ENCODE data around the gene RUBCN. TPM values are rescaled to one million over a fixed set of nuclear protein-coding genes. Genes with fewer than 3 reads are reported as not detected.

RUBCN gene
- total and polyA plus RNA-seq, 10 of the 15 experiments (the other 5 are each of a cell fraction or from before 2014, with no cell fraction given): 15.5 to 79.9 (median 40.4) TPM

- ChIA-PET CTCF (interaction anchor here (1.4 to 3.8 kb wide), 2 partner anchors 11 kb away, joined by 4 to 19 read pairs; no protein-coding TSS in a partner anchor), RAD21 (ENCODE audit: unreplicated experiment) (interaction anchor here (5.0 kb wide), 1 partner anchor 9 kb away, joined by 59 read pairs; no protein-coding TSS in a partner anchor), POLR2A (interaction anchor here (1.8 to 2.8 kb wide), 2 partner anchors 9 to 60 kb away, joined by 8 to 42 read pairs; no protein-coding TSS in a partner anchor), SMC1A (ENCODE audit: uncharacterized antibody, unreplicated experiment) (interaction anchor here (4.6 to 10.0 kb wide), 2 partner anchors 10 to 12 kb away, joined by 56 to 163 read pairs; no protein-coding TSS in a partner anchor)
- in situ Hi-C loops (cut with MboI): no loop called here
- DNase-seq (ENCODE audit: low read depth, low spot score) (no peak), FAIRE-seq (no peak), ATAC-seq (no peak)
- no peak overlapping the region for H3K9ac ChIP-seq (ENCODE audit: control insufficient read depth, insufficient read depth, low read length)
- H3K9me3 ChIP-seq (replicated peaks; ENCODE audit: control insufficient read depth, insufficient read depth, low read length): peaks cover 13% of the 10 kb centered on the region
- peaks cover 81% of the 10 kb centered on the region for H3K79me2 ChIP-seq (ENCODE audit: control insufficient read depth, insufficient read depth, low read length)
- no peak overlapping the region for H3K27ac ChIP-seq (ENCODE audit: control insufficient read depth, insufficient read depth)
- intact Hi-C loops (cut with micrococcal nuclease; ENCODE audit: unreplicated experiment): no loop called here
- no peak overlapping the region for H2AFZ ChIP-seq (ENCODE audit: control insufficient read depth, low read depth, low read length)
- H3K4me1 ChIP-seq (ENCODE audit: control insufficient read depth, insufficient read depth, low read length): peaks cover 23% of the 10 kb centered on the region
- H3K4me3 ChIP-seq: no peak overlapping the region
- H3K27me3 ChIP-seq (replicated peaks in 1 of 2; ENCODE audit: control insufficient read depth in 2 of 2, insufficient read depth in 2 of 2, low read length in 1 of 2): no peaks in the 10 kb centered on the region
- BruUV-seq (replicated peaks): no TSS peak
- WGBS (ENCODE audit: insufficient coverage, insufficient replicate concordance, low lambda C conversion rate, missing lambda C conversion rate): 100% methylated on average over 2 of the region's 2 CpGs
- H3K4me2 ChIP-seq (ENCODE audit: control insufficient read depth, insufficient read depth): no peak overlapping the region
- TF ChIP-seq ZNF24 (IDR thresholded peaks at IDR 0.05) (peak; percentile 19; the same call in 1 of the 2 replicates), HSF1 (IDR thresholded peaks at IDR 0.05; ENCODE audit: low read depth, low read length) (no peak), ZZZ3 (IDR thresholded peaks at IDR 0.05; ENCODE audit: control insufficient read depth, insufficient read length, low read depth) (no peak), DPF2 (IDR thresholded peaks at IDR 0.05) (no peak), ZNF217 (IDR thresholded peaks at IDR 0.05) (peak; percentile 76), ZNF384 (IDR thresholded peaks at IDR 0.05; ENCODE audit: borderline replicate concordance, low read depth, low read length) (no peak)
- no peaks in the 10 kb centered on the region for H4K20me1 ChIP-seq (ENCODE audit: control insufficient read depth, insufficient read depth)
- peaks cover 2 to 10% of the 10 kb centered on the region in 2 experiments; a peak in 3 of 4 replicates for H3K36me3 ChIP-seq (ENCODE audit: control insufficient read depth in 2 of 2, insufficient read depth in 2 of 2, low read length in 1 of 2)
These were observed 14.0 kb downstream of the RUBCN start for GRCh38 chr3:197722734-197723133.

All from GM12878 (cell line).